Measurements from ENCODE around the gene NKX1-2.

NKX1-2 gene

DNA sequence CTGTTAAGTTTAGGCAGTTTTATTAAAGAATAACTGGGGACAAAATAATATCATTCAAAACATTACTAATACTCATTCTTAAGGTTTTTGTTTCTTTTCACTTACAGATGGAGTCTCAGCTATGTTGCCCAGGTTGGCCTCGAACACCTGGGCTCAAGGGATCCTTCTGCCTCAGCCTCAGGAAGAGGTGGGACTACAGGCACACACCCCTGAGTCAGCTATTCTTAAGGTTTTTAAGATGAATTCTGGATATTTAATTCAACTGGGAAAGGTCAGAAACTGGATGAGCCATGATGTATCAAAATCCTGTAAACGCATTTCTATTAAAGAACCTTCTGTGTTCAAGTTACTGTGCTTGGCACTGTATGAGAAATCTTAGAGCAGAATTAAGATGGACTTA, 34.6 kb downstream of the NKX1-2 start:
- no peak for DNase-seq (ENCODE audit: low read depth in 2 of 2)

DNA sequence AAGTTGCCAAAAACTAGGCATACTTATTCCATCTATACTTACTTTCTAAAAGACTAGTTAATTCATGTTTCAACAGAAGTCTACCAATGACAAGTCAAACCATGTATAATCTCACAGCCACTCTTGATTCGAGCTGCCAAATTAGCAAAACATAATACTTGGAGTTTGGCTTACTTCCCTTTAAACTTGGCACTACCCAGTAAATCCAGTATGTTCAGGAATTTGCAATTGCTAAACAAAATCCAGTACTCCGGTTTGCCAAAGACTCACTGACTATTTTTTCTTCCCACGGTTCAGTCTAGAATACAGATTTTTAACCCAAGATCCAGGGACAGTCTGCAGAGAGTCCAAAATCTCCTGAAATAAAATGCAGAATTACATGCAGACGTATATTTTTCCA, 35.8 kb downstream of the NKX1-2 start:
- no peak for DNase-seq (ENCODE audit: low read depth in 2 of 2)

DNA sequence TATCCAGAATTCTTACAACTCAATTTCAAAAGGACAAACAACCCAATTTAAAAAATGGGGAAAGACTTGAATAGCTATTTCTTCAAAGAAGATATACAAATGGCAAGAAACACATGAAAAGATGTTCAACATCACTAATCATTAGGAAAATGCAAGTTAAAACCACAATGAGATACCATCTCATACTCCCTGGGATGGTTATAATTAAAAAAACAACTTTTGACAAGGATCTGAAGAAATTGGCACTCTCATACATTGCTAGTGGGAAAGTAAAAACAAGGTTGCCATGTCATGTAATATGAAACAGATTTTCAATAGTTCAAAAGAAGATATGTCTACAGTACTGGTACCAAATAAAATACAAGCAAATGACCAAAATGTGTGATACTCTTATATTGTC, 40.1 kb downstream of the NKX1-2 start:
- no peak for DNase-seq (ENCODE audit: low read depth in 2 of 2)

DNA sequence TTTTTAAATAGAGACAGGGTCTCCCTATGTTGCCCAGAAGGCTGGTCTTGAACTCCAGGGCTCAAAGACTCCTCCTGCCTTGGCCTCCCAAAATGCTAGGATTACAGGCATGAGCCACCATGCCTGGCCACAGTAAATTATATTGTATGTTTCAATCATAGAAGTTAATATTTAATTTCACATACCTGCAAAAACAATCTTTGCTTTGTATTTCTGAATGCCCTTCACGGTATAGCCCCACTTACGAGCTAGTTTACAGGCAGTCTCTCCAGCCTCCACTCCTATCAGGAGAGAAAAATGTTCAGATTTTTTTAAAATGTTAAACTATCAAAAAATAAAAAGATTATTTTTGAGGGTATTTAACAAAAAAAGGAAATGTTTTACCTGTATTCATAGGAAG, 41.5 kb downstream of the NKX1-2 start:
- DNase-seq (ENCODE audit: low read depth in 2 of 2) = no peak

DNA sequence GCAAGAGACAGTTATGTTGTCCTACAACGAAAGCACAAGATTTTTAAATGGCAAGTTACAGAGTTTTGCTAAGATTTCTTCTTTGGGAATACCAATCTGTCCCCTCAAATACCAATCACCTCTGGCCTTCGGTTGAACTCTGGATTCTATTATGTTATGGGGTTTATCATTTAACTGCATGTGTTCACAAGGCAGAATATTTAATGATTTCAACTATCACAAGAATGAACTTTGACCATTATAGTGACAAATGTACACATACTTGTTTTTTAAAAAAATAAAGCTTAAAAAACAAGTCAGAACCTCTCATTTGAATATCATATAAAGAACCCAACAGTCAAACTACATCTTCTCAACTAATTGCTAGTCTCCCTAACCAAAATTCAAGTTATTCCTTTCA, 42.4 kb downstream of the NKX1-2 start:
- no peak for DNase-seq (ENCODE audit: low read depth in 2 of 2)

DNA sequence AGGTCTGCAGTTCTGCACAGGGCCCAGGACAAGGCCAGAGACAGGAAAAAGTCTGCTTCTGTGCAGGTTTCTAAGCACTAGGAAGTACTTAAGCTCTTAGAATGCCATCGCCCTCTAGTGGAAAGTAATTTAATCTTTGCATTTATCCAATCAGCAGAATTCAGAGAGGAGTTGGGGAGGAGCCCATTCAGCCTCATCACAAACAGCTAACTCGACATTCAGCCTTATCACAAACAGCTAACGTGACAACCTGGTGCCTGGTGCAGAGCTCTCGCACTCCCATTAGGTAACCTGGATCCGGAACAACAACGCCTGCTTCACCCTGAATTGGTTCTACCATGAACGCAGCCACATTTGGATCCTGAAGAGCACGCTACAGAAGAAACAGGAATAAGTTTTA, 46.3 kb downstream of the NKX1-2 start:
- DNase-seq (ENCODE audit: low read depth in 2 of 2) = no peak

DNA sequence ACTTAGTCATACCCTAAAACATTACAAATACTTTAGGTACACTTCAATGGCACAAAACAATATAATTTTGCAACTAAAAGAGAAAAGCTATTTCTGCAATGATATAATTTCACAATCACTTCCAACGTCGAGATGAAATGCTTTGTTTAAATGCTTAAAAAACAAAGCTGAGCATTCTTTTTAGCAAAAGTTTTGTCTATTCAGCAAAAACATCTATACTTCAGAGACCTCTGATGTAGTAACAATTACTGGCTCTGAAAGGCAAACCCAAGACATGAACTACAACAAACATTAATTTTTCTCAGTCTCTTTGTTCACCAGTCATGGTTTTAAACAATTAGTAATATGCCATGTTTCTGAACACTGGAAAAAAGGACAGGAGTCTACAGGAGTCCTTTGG, 47.6 kb downstream of the NKX1-2 start:
- no peak for DNase-seq (ENCODE audit: low read depth in 2 of 2)

DNA sequence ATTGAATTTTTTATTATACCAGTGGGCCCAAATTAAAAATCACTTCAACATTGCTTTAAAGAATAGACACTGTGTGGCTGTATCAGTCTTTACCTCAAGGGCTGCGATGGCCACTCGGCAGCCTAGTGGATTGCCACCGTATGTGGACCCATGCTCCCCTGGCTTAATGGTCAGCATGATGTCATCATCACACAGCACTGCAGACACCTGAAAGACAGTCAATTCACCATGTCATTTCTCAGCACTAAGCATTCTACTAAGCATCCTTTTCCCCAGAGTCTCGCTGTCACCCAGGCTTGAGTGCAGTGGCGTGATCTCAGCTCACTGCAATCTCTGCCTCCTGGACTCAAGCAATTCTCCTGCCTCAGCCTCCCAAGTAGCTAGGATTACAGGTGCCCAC, 48.2 kb downstream of the NKX1-2 start:
- DNase-seq (ENCODE audit: low read depth in 2 of 2) = no peak
